Natural killer cell (primary cell): Measurements from ENCODE around the gene FAM210A. TPM values are rescaled to one million over a fixed set of nuclear protein-coding genes. Genes with fewer than 3 reads are reported as not detected.

Experiments used
- ATAC-seq, 3 donors: fragments of 150-1000 bp in 2 of 3; fragments of 200-7000 bp in 1 of 3; cut with Tn5 transposase; 1 replicate in 1 of 3; 2 replicates in 2 of 3; pipeline ENCODE4 v1.10.0; 2021; ENCODE audit warnings: mild to moderate bottlenecking in 2 of 3, moderate library complexity in 2 of 3
- DNase-seq, 2 donors: peaks; one replicate each; pipeline versions ENCODE4 v3.0.0 to v3.0.0-alpha.2; 2013 to 2021; ENCODE audit warnings: mixed read lengths in 1 of 2
- H3K27ac ChIP-seq: one replicate; pipeline ENCODE4 v1.5.1; 2013; ENCODE audit warnings: mild to moderate bottlenecking, low read length
- H3K27me3 ChIP-seq: one replicate; pipeline ENCODE4 v1.6.1; 2013; ENCODE audit warnings: low read length; ENCODE audit not compliant: control insufficient read depth, insufficient read depth
- H3K36me3 ChIP-seq: one replicate; pipeline ENCODE4 v1.6.1; 2013; ENCODE audit warnings: low read length; ENCODE audit not compliant: control insufficient read depth, insufficient read depth
- H3K4me1 ChIP-seq: one replicate; pipeline ENCODE4 v1.6.1; 2013; ENCODE audit warnings: low read length; ENCODE audit not compliant: control insufficient read depth, insufficient read depth
- H3K4me3 ChIP-seq: one replicate; pipeline ENCODE4 v1.5.1; 2013; ENCODE audit warnings: low read length
- H3K9me3 ChIP-seq: one replicate; pipeline ENCODE4 v1.6.1; 2013; ENCODE audit warnings: low read length; ENCODE audit not compliant: control insufficient read depth, insufficient read depth
- H3K27ac Mint-ChIP-seq, 2 donors: one replicate each; pipeline ENCODE4 v1.8.0; 2022; ENCODE audit warnings: mild to moderate bottlenecking in 2 of 2, mixed read lengths in 2 of 2, moderate library complexity in 1 of 2
- H3K27me3 Mint-ChIP-seq, 2 donors: one replicate each; pipeline ENCODE4 v1.8.0; 2022; ENCODE audit warnings: low read depth in 2 of 2, mixed read lengths in 2 of 2
- H3K36me3 Mint-ChIP-seq: one replicate; pipeline ENCODE4 v1.8.0; 2022; ENCODE audit warnings: mixed read lengths
- H3K4me1 Mint-ChIP-seq, 2 donors: one replicate each; pipeline ENCODE4 v1.8.0; 2022; ENCODE audit warnings: mixed read lengths in 2 of 2
- H3K4me3 Mint-ChIP-seq: one replicate; pipeline ENCODE4 v1.8.0; 2022; ENCODE audit warnings: mild to moderate bottlenecking, moderate library complexity, mixed read lengths
- H3K9me3 Mint-ChIP-seq, 2 donors: one replicate each; pipeline ENCODE4 v1.8.0; 2022; ENCODE audit warnings: mixed read lengths in 2 of 2
- CTCF ChIP-seq: fragments of 200-600 bp; IDR thresholded peaks from one replicate; pipeline ENCODE4 v1.8.0; 2022; ENCODE audit warnings: antibody characterized with exemption
- WGBS: methylation state at CpG from one replicate; pipeline ENCODE4 v1.1.7; 2013; ENCODE audit warnings: missing lambda C conversion rate; ENCODE audit not compliant: insufficient coverage; 5-methylcytosine and 5-hydroxymethylcytosine counted together
- intact Hi-C: fragments of 100-400 bp; cut with micrococcal nuclease; formaldehyde crosslinking; loops from one replicate; pipeline ENCODE4 v1.14.2; 2022
- total RNA-seq, 4 donors: library from RNA; stranded (reverse); fragments of 120-200 nt in 1 of 4; gene quantifications; one replicate each; pipeline versions ENCODE4 v1.2.3 to v1.2.4, GENCODE V29; 2013 to 2022

Gene FAM210A
- total RNA-seq, 3 donors from 2014 or later (not counting 1 experiment from before 2014, with no cell fraction given): 5.4 to 11.2 (median 9.2) TPM

DNA sequence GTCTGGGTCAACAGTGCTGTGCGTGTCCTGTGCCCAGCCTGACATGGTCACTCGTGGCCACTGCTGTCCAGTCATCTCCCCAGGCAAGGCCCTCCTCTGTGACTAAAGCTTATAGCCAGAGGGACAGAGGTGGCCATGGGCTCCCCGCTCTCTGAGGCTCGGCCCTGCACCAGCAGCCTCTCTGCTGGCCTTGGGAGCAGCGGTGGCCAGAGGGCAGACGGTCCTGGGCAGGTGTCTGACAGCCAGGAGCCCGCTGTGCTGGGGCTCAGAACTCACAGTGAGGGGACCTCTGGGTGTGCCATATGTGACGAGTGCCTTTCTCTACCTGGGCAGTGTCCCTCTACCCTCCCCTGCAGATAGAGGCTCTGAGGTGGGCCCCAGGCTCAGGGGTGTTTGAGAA, 98.7 kb downstream of the FAM210A start:
- ATAC-seq: no peak
- Histone ChIP-seq H3K4me3 (no peak overlapping the region), H3K36me3 (peaks cover 6% of the 10 kb centered on the region), H3K4me1 (no peaks in the 10 kb centered on the region), H3K9me3 (no peaks in the 10 kb centered on the region), H3K27ac (no peak overlapping the region), H3K27me3 (no peaks in the 10 kb centered on the region)
- H3K27me3 Mint-ChIP-seq: no peaks in the 10 kb centered on the region
- WGBS: 91% methylated on average over 8 of the region's 8 CpGs
- peaks cover 11 to 12% of the 10 kb centered on the region in 2 donors for H3K4me1 Mint-ChIP-seq
- H3K9me3 Mint-ChIP-seq: no peaks in the 10 kb centered on the region
- H3K27ac Mint-ChIP-seq: no peak overlapping the region
- no peak for TF ChIP-seq CTCF
- intact Hi-C loops: no loop called here
- H3K36me3 Mint-ChIP-seq: no peaks in the 10 kb centered on the region
- H3K4me3 Mint-ChIP-seq: no peak overlapping the region
- DNase-seq: no peak

DNA sequence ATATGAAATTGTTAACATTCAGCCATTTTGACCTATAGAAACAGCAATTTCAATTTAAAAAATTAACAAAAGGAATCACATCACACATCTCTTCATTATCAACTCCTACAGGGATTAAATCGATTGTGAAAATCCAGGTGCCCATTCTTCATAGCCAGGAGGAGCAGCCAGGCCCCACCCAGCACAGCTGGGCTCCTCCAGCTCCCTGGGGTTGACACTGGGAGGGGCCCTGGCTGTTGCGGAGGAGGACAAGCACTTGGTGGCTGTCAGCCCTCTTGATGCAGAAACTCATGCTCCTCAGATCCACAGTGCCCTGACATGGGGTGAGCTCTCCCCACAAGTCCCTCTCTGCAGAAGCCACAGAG, 99.8 kb downstream of the FAM210A start:
- H3K4me1 Mint-ChIP-seq: peaks cover 11 to 12% of the 10 kb centered on the region in 2 donors
- H3K36me3 ChIP-seq: peaks cover 6% of the 10 kb centered on the region
- DNase-seq (no peak), ATAC-seq (no peak)
- H3K4me3 ChIP-seq: no peak overlapping the region
- H3K27me3 Mint-ChIP-seq: no peaks in the 10 kb centered on the region
- intact Hi-C loops: no loop called here
- H3K27ac ChIP-seq: no peak overlapping the region
- no peak overlapping the region for H3K27ac Mint-ChIP-seq
- H3K9me3 ChIP-seq: no peaks in the 10 kb centered on the region
- no peaks in the 10 kb centered on the region for H3K9me3 Mint-ChIP-seq
- H3K4me1 ChIP-seq: no peaks in the 10 kb centered on the region
- WGBS: 83% methylated on average over 2 of the region's 2 CpGs
- no peaks in the 10 kb centered on the region for H3K36me3 Mint-ChIP-seq
- H3K27me3 ChIP-seq: no peaks in the 10 kb centered on the region
- no peak overlapping the region for H3K4me3 Mint-ChIP-seq
- TF ChIP-seq CTCF: no peak

GRCh38 chr18:13625843-13626543, 100.4 kb downstream of the FAM210A start:
- TF ChIP-seq CTCF: no peak
- Histone ChIP-seq H3K9me3 (no peaks in the 10 kb centered on the region), H3K4me1 (no peaks in the 10 kb centered on the region), H3K4me3 (no peak overlapping the region), H3K27ac (no peak overlapping the region), H3K27me3 (no peaks in the 10 kb centered on the region), H3K36me3 (peaks cover 8% of the 10 kb centered on the region)
- ATAC-seq (no peak), DNase-seq (no peak)
- Mint-ChIP-seq H3K4me3 (no peak overlapping the region), H3K27ac (no peak overlapping the region), H3K27me3 (no peaks in the 10 kb centered on the region), H3K9me3 (no peaks in the 10 kb centered on the region), H3K4me1 (peaks cover 11 to 12% of the 10 kb centered on the region in 2 donors), H3K36me3 (no peaks in the 10 kb centered on the region)
- WGBS: 94% methylated on average over 8 of the region's 8 CpGs
- intact Hi-C loops: no loop called here

DNA sequence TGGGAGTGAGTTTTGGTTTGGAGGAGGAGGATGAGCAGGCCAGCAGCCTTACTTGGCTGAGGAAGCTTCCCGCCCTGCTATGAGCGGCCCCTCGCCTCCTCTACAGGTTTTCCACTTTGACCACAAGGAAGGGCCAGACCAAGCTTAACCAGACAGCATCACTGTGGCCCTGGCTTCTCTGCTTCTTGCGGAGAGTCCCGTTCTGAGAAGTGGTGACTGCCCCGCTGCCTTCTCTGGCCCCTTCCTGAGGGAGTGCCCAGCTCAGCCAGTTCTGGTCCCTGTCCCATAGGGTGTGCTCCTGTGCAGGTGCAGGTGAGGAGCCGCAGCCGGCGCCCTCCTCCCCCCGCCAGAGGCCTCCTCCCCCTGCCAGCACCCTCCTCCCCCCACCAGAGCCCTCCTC, 101.0 kb downstream of the FAM210A start:
- Mint-ChIP-seq H3K4me3 (no peak overlapping the region), H3K9me3 (no peaks in the 10 kb centered on the region), H3K27me3 (no peaks in the 10 kb centered on the region), H3K36me3 (no peaks in the 10 kb centered on the region), H3K4me1 (peaks cover 11 to 12% of the 10 kb centered on the region in 2 donors), H3K27ac (no peak overlapping the region)
- Histone ChIP-seq H3K27me3 (no peaks in the 10 kb centered on the region), H3K4me1 (no peaks in the 10 kb centered on the region), H3K36me3 (peaks cover 8% of the 10 kb centered on the region), H3K4me3 (no peak overlapping the region), H3K9me3 (no peaks in the 10 kb centered on the region), H3K27ac (no peak overlapping the region)
- ATAC-seq: no peak
- intact Hi-C loops: no loop called here
- no peak for DNase-seq
- TF ChIP-seq CTCF: no peak
- WGBS: 75% methylated on average over 9 of the region's 10 CpGs
